Mucosa of descending colon (tissue), 3 donors: ENCODE measurements around the gene FBP2. TPM values are rescaled to one million over a fixed set of nuclear protein-coding genes. Genes with fewer than 3 reads are reported as not detected.

ENCODE experiments used
- ATAC-seq: fragments of 200-7000 bp; cut with Tn5 transposase; one replicate; pipeline ENCODE4 v1.9.1; 2020; ENCODE audit warnings: mild to moderate bottlenecking, moderate library complexity
- DNase-seq, 3 donors: peaks; one replicate each; pipeline ENCODE4 v3.0.0-alpha.2; 2020
- H3K36me3 ChIP-seq: fragments of 200-600 bp; one replicate; pipeline ENCODE4 v1.8.0; 2021; ENCODE audit warnings: low read depth, mild to moderate bottlenecking
- H3K4me1 ChIP-seq: fragments of 200-600 bp; one replicate; pipeline ENCODE4 v1.8.0; 2021; ENCODE audit warnings: low read depth, mild to moderate bottlenecking
- H3K4me3 ChIP-seq: fragments of 200-600 bp; one replicate; pipeline ENCODE4 v1.8.0; 2021; ENCODE audit warnings: mild to moderate bottlenecking
- H3K9me3 ChIP-seq: fragments of 200-600 bp; one replicate; pipeline ENCODE4 v1.8.0; 2021; ENCODE audit warnings: mild to moderate bottlenecking
- CTCF ChIP-seq: fragments of 200-600 bp; IDR thresholded peaks from one replicate; pipeline ENCODE4 v1.8.0; 2022; ENCODE audit warnings: antibody characterized with exemption, mild to moderate bottlenecking
- intact Hi-C, 2 donors: fragments of 100-400 bp; cut with DNase I in 1 of 2; cut with micrococcal nuclease in 1 of 2; formaldehyde crosslinking; loops; one replicate each; pipeline versions ENCODE4 v1.11.0 to v1.11.1; 2022; cut with DNase I, micrococcal nuclease
- total RNA-seq, 3 donors: library from RNA; stranded (reverse); fragmentation: NEBNext Ultra II Directional in 2 of 3; extraction: Animal tissue kit (Norgen Biotek cat#: 25700) in 2 of 3; gene quantifications; one replicate each; pipeline versions ENCODE4 v1.2.1 to v1.2.4, GENCODE V29; 2021 to 2023
- donor health status: DM: no; HTN: no; CAD: no; lungs with moderate emphysema.
- donor health status: DM: no; HTN: no; CAD: no.
- donor health status: DM: no; HTN: yes; CAD: no.

Gene FBP2
- total RNA-seq, 3 donors from 2014 or later = not detected

GRCh38 chr9:94606646-94607422, 13.2 kb upstream of the FBP2 start:
- H3K36me3 ChIP-seq = no peaks in the 10 kb centered on the region
- peaks cover 55% of the 10 kb centered on the region for H3K4me1 ChIP-seq
- peak; percentile 62 for ATAC-seq
- peak; percentile 71 to 84 (median 74) for DNase-seq
- H3K9me3 ChIP-seq = no peaks in the 10 kb centered on the region
- intact Hi-C loops = no loop called here
- no peak overlapping the region for H3K4me3 ChIP-seq
- no peak for TF ChIP-seq CTCF

- Histone ChIP-seq H3K4me1 (peaks cover 54% of the 10 kb centered on the region), H3K36me3 (no peaks in the 10 kb centered on the region), H3K9me3 (no peaks in the 10 kb centered on the region), H3K4me3 (no peak overlapping the region)
- ATAC-seq (peak; percentile 66), DNase-seq (peak; percentile 81 to 96 (median 89))
- intact Hi-C loops = no loop called here
- TF ChIP-seq CTCF = peak; percentile 30
Measured at GRCh38 chr9:94603259-94604160, 9.9 kb upstream of the FBP2 start.

GRCh38 chr9:94602666-94603065, 9.0 kb upstream of the FBP2 start:
- no peak overlapping the region for H3K4me3 ChIP-seq
- no peaks in the 10 kb centered on the region for H3K36me3 ChIP-seq
- H3K4me1 ChIP-seq = peaks cover 50% of the 10 kb centered on the region
- H3K9me3 ChIP-seq = no peaks in the 10 kb centered on the region
- ATAC-seq (no peak), DNase-seq (no peak)
- intact Hi-C loops = no loop called here
- TF ChIP-seq CTCF = no peak

- intact Hi-C loops = no loop called here
- TF ChIP-seq CTCF = no peak
- Histone ChIP-seq H3K4me1 (peaks cover 33% of the 10 kb centered on the region), H3K4me3 (no peak overlapping the region), H3K36me3 (no peaks in the 10 kb centered on the region), H3K9me3 (no peaks in the 10 kb centered on the region)
- DNase-seq (no peak), ATAC-seq (peak; percentile 3)
Measured at GRCh38 chr9:94600715-94601114, 7.1 kb upstream of the FBP2 start.

- Histone ChIP-seq H3K4me1 (peaks cover 32% of the 10 kb centered on the region), H3K4me3 (no peak overlapping the region), H3K9me3 (no peaks in the 10 kb centered on the region), H3K36me3 (no peaks in the 10 kb centered on the region)
- peak; percentile 62 to 76 (median 72) for DNase-seq
- intact Hi-C loops = no loop called here
- ATAC-seq = peak; percentile 88
- TF ChIP-seq CTCF = no peak
Measured at GRCh38 chr9:94600258-94600657, 6.6 kb upstream of the FBP2 start.
